ENCODE measurements around the gene NR1H3.
"Not testable (repeated sequence)": the region's sequence is repeated elsewhere in the genome, so short reads cannot be mapped to it uniquely, and the experiment has no call there.

Gene NR1H3

DNA sequence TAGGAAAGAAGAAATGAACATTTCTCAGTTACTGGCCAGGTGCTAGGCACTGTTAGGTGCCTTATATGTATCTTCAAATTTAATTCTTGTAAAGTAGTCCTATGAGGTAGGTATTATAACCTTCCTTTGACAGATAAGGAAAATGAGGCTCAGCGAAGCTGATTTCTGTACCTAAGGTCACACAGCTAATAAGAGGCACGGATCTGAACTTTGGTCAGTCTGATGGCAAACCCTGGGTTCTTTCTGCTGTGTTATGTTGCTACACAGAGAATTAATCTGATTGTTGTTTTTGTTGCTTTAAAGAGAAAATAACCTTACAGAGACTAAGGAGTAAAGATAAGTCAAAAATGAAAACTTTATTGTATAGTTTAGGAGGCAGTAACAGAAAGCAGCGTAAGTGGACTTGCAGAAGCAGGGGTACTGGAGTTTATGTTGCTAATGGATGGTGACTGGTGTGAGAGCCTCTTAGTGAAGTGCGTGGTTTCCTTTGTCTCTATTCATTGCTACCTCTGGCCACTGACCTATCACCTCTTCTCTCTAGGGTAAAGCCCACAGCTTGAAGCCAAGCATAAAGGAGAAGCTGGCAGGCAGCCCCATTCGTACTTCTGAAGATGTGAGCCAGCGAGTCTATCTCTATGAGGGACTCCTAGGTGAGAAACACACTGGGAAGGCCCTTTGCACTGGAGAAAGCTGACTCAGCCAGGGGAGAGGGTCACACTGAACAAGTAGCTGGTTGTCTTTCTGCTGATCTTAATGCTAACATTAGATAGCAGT is 50.4 kb downstream of the NR1H3 start:
- no peak for DNase-seq

DNA sequence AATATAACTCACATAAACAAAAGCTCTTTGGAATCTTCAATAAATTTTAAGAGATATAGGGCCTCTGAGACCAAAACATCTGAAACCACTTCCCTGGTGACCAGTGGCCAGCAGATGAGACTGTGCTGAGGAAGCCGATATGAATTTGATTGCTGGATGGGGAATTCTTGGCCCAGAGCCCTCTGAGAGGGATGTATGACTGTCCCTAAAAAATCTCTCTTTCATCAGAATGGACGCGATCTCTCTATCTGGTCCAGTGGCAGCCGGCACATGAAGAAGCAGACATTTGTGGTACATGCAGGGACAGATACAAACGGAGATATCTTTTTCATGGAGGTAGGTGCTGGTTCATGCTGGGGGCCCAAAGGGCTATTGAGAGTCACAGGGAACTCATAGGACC is 57.2 kb downstream of the NR1H3 start:
- DNase-seq = no peak

DNA sequence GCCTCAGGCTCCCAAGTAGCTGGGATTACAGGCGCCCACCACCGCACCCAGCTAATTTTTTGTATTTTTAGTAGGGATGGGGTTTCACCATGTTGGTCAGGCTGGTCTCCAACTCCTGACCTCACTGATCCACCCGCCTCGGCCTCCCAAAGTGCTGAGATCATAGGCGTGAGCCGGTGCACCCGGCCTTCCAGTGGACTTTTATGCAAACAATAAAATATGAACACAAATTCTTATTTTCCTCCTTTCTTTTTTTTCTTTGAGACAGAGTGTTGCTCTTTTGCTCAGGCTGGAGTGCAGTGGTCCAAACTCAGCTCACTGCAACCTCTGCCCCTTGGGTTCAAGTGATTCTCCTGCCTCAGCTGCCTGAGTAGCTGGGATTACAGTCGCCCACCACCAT is 58.7 kb downstream of the NR1H3 start:
- not testable (repeated sequence) for DNase-seq

DNA sequence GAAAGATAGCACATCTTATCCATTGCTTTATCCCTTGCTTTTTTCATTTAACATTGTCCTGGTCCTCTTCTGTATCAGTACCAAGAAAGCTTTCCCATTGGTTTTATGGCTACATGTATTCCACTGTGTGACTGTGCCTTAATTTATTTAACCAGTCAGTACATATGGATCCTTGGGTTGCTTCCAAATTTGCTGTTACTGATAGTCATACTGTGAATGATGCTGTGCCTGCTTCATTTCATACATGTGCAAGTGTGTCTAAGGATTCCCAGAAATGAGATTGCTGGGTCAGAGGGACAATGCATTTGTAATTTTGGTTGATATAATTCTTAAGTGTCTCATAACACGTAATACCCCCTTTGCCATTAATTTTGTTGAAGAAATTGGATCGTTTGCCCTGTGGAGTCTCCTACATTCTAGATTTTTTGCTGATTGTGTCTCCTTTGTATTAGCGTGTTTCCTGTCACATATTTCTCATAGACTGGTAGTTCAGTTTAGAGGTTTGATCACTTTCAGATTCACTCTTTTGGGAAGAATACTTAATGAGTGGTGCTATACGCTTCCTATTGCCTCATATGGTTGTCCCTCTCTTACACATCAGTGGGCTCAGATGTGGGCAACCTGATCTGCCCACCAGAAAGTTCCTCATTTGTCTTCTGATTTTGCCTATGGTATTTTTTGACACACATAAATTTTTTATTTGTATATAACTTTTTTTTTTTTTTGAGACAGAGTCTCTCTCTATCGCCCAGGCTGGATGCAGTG is 59.5 kb downstream of the NR1H3 start:
- no peak for DNase-seq

DNA sequence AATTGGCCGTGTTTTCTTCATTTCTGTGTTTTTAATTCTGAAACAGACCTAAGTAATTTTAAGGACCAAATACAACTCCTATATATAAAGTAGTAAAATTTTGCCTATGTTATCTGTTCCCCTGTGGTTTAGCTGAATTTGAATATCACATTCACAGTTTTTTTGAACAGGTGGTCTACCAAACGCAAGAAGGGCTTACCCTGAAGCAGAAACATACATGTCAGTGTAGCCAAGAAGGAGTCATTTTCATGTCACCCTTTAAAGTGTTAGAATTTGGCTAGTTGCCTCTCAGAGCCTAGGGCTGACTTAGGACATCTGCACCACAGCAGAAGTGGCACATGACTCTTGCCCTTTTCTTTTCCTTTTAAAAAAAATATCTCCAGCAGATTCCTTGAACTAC is 60.4 kb downstream of the NR1H3 start:
- DNase-seq = no peak
